Thyroid gland (tissue), 4 donors: ENCODE measurements around the gene MRPL3.

Source experiments
- POLR2A ChIP-seq, 2 donors: fragments of 450-650 bp; IDR thresholded peaks; one replicate each; pipeline ENCODE4 v1.6.1; 2017; ENCODE audit warnings: antibody characterized with exemption in 2 of 2, mild to moderate bottlenecking in 2 of 2, moderate library complexity in 1 of 2
- TF ChIP-seq, protein P1 (sequence below), 6 experiments: fragments of 200-600 bp in 3 of 6; fragments of 450-650 bp in 3 of 6; sonication (generic) in 3 of 6; IDR thresholded peaks; one replicate each; pipeline ENCODE4 v1.5.1; 2016 to 2019; ENCODE audit warnings: antibody characterized with exemption in 6 of 6, mild to moderate bottlenecking in 2 of 6, inconsistent platforms in 1 of 6, moderate library complexity in 1 of 6

DNA sequence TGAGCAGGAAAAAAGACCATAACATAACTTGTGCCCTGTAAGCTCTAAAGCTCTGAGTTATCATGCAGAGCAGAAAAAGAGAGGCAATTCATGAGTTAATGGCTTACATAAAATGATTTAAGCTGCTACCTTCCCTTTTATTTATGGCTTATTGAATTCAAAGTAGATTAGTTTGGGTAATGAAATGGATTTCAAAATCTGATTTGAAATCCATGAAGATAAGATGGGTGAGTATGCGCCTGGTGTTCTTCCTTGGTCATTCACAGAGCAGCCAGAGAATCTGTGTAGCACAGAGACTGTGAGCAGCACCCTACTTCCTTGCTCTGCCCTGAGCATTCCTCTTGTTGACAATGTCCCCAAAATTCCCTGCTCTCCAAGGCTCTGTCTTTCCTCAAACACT is 36.2 kb upstream of the MRPL3 start:
- TF ChIP-seq, protein P1, sequence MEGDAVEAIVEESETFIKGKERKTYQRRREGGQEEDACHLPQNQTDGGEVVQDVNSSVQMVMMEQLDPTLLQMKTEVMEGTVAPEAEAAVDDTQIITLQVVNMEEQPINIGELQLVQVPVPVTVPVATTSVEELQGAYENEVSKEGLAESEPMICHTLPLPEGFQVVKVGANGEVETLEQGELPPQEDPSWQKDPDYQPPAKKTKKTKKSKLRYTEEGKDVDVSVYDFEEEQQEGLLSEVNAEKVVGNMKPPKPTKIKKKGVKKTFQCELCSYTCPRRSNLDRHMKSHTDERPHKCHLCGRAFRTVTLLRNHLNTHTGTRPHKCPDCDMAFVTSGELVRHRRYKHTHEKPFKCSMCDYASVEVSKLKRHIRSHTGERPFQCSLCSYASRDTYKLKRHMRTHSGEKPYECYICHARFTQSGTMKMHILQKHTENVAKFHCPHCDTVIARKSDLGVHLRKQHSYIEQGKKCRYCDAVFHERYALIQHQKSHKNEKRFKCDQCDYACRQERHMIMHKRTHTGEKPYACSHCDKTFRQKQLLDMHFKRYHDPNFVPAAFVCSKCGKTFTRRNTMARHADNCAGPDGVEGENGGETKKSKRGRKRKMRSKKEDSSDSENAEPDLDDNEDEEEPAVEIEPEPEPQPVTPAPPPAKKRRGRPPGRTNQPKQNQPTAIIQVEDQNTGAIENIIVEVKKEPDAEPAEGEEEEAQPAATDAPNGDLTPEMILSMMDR (IDR thresholded peaks at IDR 0.05) = no peak
- TF ChIP-seq POLR2A (IDR thresholded peaks at IDR 0.05) = no peak
